Measurements from ENCODE around the gene ZNF227. TPM values are rescaled to one million over a fixed set of nuclear protein-coding genes. Genes with fewer than 3 reads are reported as not detected.
"Not testable (repeated sequence)": the region's sequence is repeated elsewhere in the genome, so short reads cannot be mapped to it uniquely, and the experiment has no call there.

ZNF227 gene
- total RNA-seq, 1 experiment from 2014 or later, result 22.6 TPM

DNA sequence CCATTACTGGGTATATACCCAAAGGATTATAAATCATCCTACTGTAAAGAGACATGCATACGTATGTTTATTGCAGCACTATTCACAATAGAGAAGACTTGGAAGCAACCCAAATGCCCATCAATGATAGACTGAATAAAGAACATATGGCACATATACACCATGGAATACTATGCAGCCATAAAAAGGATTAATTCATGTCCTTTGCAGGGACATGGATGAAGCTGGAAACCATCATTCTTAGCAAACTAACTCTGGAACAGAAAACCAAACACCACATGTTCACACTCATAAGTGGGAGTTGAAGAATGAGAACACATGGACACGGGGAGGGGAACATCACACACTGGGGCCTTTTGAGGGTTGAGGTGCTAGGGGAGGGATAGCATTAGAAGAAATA, 41.1 kb downstream of the ZNF227 start:
- H3K14ac ChIP-seq (ENCODE audit: insufficient read depth, low read length); H3K9ac ChIP-seq (ENCODE audit: extremely low read depth, insufficient read length, low read length); H3T11ph ChIP-seq (ENCODE audit: low read length); H3K9me3 ChIP-seq (ENCODE audit: control insufficient read depth, low read depth, low read length); H4K91ac ChIP-seq (ENCODE audit: insufficient read length, low read depth, low read length); H3K4me1 Mint-ChIP-seq; H2BK120ac ChIP-seq (ENCODE audit: low read depth, low read length, poor library complexity, severe bottlenecking); H2BK5ac ChIP-seq (ENCODE audit: insufficient read length, low read length); H3K23ac ChIP-seq (ENCODE audit: insufficient read length, low read depth, low read length); H2BK20ac ChIP-seq (ENCODE audit: low read depth, low read length, poor library complexity, severe bottlenecking); H2BK15ac ChIP-seq (ENCODE audit: low read depth, low read length); H3K4ac ChIP-seq (ENCODE audit: low read depth, low read length); DNase-seq; H3K27ac Mint-ChIP-seq; H3K18ac ChIP-seq (ENCODE audit: insufficient read length, low read depth, low read length); H2BK12ac ChIP-seq (ENCODE audit: insufficient read length, low read depth, low read length); H3K56ac ChIP-seq (ENCODE audit: insufficient read length, low read depth, low read length); H4K8ac ChIP-seq (replicated peaks; ENCODE audit: insufficient read length, low read depth, low read length); H3K23me2 ChIP-seq (ENCODE audit: insufficient read length, low read depth, low read length, poor library complexity, severe bottlenecking); H3K79me2 ChIP-seq (ENCODE audit: insufficient read depth, low read length); H4K5ac ChIP-seq (ENCODE audit: insufficient read length, low read depth, low read length); H4K20me1 ChIP-seq (ENCODE audit: control insufficient read depth, insufficient read depth, insufficient read length); H2AK5ac ChIP-seq (ENCODE audit: insufficient read length, low read length); H3K4me2 ChIP-seq (ENCODE audit: insufficient read depth, insufficient read length, low read length); H3K27ac ChIP-seq (ENCODE audit: insufficient read length, low read depth, low read length); H2AFZ ChIP-seq (ENCODE audit: low read length); H3K27me3 Mint-ChIP-seq (ENCODE audit: low read depth); H3K4me3 Mint-ChIP-seq; H3K27me3 ChIP-seq (ENCODE audit: insufficient read depth, low read length); H3K4me1 ChIP-seq (ENCODE audit: insufficient read depth, low read length); H3K79me1 ChIP-seq (ENCODE audit: insufficient read depth, low read depth, low read length, poor library complexity, severe bottlenecking): not testable (repeated sequence)
- H3K36me3 Mint-ChIP-seq (ENCODE audit: insufficient read depth in 1 of 3, low read depth in 3 of 3), result peaks cover 32 to 50% (median 42%) of the 10 kb centered on the region in 3 experiments
- WGBS (ENCODE audit: extremely low coverage, insufficient read length, low lambda C conversion rate), result no CpG with 5 or more reads among the region's 2 CpGs
- H3K9me3 Mint-ChIP-seq, result peaks cover 94 to 99% of the 10 kb centered on the region in 2 experiments

Measured in H9 (cell line).